Adipose tissue (tissue), 3 donors: ENCODE results near the gene TMED5. TPM values are rescaled to one million over a fixed set of nuclear protein-coding genes. Genes with fewer than 3 reads are reported as not detected.

Experiments
- H3K27ac ChIP-seq: one replicate; pipeline ENCODE4 v1.5.1; 2013; ENCODE audit warnings: low read depth, low read length
- WGBS, 3 donors: extraction: QIAGEN DNeasy Blood & Tissue Kit; methylation state at CpG; one replicate each; pipeline ENCODE4 v1.1.7; 2013; 5-methylcytosine and 5-hydroxymethylcytosine counted together
- polyA plus RNA-seq, 3 donors: library from polyadenylated mRNA; stranded (reverse); fragments of 200-250 nt; gene quantifications; one replicate each; pipeline ENCODE4 v1.2.3, GENCODE V29; 2013
- donor health status: healthy with polysubstance abuse.
- donor health status: Bipolar disorder and iron deficiency.
- donor health status: healthy.

Gene TMED5
- polyA plus RNA-seq, 3 donors: 14.7 to 46.4 (median 15.9) TPM

GRCh38 chr1:93137604-93138292 lies 42.5 kb downstream of the TMED5 start:
- WGBS, 3 donors: 28 to 66% (median 57%) methylated on average over 3 of the region's 3 CpGs
- no peak overlapping the region for H3K27ac ChIP-seq

DNA sequence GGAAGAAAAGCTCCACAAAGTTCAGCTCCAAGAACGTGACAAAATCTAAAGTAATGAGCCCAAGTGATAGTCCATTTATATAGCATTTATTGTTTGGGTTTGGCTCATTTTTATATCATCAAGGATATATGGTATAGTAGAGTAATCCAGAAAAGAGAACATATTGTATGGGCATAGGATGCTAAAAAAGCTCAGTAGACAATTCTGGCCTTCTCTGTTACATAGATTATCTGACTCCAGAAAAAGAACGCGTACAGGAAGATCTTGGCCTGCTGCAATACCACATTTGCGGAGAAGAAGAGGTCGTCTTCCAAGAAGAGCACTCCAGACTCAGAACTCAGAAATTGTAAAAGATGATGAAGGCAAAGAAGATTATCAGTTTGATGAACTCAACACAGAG lies 43.8 kb downstream of the TMED5 start:
- 95 to 97% (median 95%) methylated on average over 5 of the region's 5 CpGs for WGBS, 3 donors
- H3K27ac ChIP-seq: no peak overlapping the region

GRCh38 chr1:93132638-93133037 lies 47.6 kb downstream of the TMED5 start:
- H3K27ac ChIP-seq: no peak overlapping the region

DNA sequence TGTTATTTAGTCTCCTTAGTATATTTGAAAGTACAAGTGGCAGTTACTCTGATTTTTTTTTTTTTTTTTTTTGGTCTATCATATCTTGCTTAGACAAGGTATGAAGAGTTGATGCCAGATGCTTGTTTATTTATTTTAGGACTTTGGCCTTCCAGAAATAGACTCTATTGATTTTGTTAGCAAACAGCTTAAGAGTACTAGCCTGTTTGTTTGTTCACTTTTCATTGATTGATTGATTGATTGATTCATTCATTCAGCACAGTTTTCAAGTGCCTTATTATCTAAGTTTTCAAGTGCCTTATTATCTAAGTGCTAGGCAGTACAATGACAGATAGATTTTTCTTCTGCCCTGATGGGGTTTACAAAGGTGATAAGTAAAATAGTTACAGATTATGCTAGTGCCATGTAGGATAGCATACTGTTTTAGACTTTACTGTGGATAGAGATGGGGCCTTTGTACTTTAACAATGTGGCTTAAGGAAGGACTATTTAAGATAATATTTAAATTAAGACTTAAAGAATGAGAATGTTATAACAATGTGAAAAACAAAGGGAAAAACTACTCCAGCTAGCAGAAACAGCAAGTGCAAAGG lies 50.6 kb downstream of the TMED5 start:
- no peak overlapping the region for H3K27ac ChIP-seq

GRCh38 chr1:93124556-93125355 lies 55.5 kb downstream of the TMED5 start:
- H3K27ac ChIP-seq: no peak overlapping the region
- WGBS, 3 donors: 57 to 75% (median 64%) methylated on average over 4 of the region's 4 CpGs

DNA sequence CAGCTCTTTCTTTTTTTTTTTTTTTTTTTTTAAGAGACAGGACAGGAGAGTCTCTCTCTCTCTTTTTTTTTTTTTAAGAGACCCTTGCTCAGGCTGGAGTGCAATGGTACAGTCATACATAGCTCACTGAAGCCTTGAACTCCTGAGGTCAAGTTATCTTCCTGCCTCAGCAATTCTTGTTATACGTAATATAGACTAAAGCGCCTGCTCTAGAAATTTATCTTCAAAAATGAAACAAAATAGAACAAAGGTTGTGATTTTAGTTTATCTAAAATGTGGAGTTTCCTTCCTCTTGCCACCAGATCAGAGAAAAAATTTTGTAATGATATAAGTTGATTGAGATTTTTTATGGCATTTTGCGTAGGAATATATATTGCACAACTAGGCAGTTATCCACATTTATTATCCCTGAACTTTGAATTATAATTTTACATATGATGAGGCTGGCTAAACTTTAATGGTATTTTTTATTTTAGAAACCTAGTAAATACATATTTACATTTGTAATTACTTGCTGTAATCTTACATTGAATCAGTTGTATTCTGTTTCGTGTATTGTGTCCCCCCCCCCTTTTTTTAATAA lies 56.9 kb downstream of the TMED5 start:
- WGBS, 3 donors: 91 to 97% (median 92%) methylated on average over 4 of the region's 4 CpGs
- H3K27ac ChIP-seq: no peak overlapping the region

GRCh38 chr1:93120614-93121013 lies 59.6 kb downstream of the TMED5 start:
- H3K27ac ChIP-seq: no peak overlapping the region

DNA sequence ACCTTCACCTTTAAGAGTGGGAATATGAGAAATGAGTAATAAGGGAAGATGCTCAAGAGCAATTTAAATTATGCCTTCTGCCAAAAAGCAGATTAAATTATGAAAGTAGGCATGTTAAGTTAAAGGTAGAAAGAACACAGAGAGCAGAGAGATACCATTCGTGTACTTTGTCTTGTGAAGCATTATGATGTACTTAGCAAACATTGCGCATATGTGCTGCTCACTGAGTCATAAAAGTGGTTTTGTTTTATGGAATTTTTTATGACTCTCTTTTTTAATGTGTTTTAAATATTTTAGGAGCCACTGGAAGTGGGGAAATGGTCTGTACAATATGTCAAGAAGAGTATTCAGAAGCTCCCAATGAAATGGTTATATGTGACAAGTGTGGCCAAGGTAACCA lies 65.8 kb downstream of the TMED5 start:
- no peak overlapping the region for H3K27ac ChIP-seq
- 89 to 95% (median 95%) methylated on average over 2 of the region's 2 CpGs for WGBS, 3 donors

DNA sequence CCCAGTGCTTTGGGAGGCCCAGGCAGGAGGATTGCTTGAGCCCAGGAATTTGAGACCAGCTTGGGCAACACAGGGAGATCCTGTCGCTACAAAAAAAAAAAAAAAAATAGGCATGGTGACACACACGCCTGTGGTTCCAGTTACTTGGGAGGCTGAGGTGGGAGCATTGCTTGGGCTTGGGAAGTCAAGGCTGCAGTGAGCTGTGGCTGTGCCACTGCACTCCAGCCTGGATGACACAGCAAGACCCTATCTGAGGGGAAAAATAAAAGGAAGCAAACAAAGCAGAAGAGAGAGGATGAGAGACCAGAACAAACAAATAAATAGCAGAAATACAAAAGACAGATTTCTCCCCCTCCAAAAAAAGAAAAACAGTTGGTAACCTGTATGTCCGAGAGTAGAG lies 67.1 kb downstream of the TMED5 start:
- H3K27ac ChIP-seq: no peak overlapping the region
- WGBS, 3 donors: 95 to 97% (median 96%) methylated on average over 3 of the region's 3 CpGs

DNA sequence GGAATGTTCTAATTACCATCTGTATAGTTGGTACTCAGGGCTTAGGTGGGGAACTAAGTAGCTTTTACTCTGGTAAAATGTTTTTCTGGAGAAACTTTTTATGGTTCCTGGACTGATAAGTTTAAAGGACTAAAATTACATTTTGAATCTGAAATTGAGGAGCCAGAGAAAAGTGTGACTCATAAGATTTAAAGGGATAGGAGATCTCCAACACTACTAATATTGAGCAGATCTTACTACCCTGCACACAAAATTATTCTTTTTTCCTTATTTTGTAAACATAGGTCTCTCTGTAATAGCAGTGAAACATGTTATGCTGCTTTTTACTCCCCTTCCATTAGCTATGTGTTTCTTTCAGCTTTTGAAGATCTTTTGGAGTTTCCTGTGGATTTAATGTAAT lies 68.7 kb downstream of the TMED5 start:
- H3K27ac ChIP-seq: no peak overlapping the region

DNA sequence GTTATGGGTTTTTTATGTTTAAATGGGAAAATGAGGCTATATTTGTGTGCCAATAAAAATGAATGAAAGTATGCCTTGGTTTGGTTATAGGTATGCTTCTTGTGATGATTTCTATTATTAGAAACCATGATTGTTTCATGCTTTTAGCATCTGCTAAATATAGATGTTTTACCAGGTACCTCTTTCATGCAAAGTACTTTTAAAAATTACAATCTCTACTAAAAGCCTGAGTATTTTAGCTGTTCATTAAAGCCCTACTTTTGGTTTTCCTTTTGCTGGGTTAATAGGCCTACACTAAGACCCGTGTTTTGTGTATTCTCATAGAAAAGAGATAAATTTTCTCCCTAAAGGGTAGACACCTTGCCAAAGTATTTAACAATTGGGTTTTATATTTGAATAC lies 69.1 kb downstream of the TMED5 start:
- WGBS, 3 donors: 72 to 84% (median 77%) methylated on average over 1 of the region's 1 CpG

DNA sequence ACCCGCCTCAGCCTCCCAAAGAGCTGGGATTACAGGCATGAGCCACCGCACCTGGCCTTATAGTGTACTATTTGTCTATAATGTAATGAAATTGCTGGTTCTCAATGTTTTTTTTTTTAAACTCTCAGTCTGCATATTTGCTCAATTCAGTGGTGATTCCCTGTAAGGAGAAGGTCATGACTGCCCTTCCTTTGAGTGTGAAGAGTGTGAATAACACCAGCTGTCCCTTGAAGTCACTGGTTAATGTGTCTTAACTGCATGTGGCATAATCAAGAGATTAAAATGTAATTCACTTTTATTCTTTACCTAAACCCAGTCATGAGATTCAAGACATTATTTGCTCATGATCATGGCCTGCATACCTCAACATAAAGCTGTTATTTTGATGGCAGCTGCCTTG lies 70.6 kb downstream of the TMED5 start:
- WGBS, 3 donors: 88 to 100% (median 95%) methylated on average over 2 of the region's 2 CpGs
- no peak overlapping the region for H3K27ac ChIP-seq

More for the DNA sequence above, 69.1 kb downstream of the TMED5 start:
- no peak overlapping the region for H3K27ac ChIP-seq

DNA sequence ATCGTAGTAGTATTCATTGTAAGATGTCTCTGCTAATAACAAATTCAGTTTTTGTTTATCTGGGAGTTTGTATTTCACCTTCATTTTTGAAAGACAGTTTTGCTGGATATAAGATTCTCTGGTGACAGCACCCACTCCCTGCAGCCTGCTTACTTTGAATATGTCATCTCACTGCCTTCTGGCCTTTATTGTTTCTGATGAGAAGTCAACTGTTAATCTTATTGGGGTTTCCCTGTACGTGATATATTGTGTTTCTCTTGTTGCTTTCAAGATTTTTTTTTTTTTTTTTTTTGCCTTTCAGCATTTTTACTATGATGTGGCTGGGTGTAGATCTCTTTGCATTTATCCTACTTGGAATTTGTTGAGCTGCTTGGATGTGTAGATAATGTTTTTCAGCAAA lies 71.9 kb downstream of the TMED5 start:
- 94 to 98% (median 95%) methylated on average over 2 of the region's 2 CpGs for WGBS, 3 donors
- H3K27ac ChIP-seq: no peak overlapping the region

GRCh38 chr1:93107395-93107794 lies 72.8 kb downstream of the TMED5 start:
- WGBS, 3 donors: 96 to 99% (median 97%) methylated on average over 4 of the region's 4 CpGs
- H3K27ac ChIP-seq: no peak overlapping the region

- no peak overlapping the region for H3K27ac ChIP-seq
- WGBS, 3 donors: 78 to 91% (median 88%) methylated on average over 2 of the region's 2 CpGs
Observed at GRCh38 chr1:93106226-93106625, 74.0 kb downstream of the TMED5 start.

DNA sequence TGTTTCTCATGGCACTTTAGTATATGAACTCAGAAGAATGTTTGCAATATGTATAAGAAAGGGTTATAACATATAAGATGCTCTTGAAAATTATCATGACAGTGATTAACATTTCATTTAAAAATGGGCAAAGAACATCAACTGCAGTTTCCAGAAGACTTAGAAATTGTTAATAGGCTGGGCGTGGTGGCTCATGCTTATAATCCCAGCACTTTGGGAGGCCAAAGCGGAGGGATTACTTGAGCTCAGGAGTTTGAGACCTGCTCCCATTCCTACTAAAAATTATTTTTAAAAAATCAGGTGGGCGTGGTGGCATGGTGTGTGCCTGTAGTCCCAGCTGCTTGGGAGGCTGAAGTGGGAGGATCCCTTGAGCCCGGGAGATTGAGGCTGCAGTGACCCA lies 78.1 kb downstream of the TMED5 start:
- no peak overlapping the region for H3K27ac ChIP-seq
- WGBS, 3 donors: 90 to 97% (median 95%) methylated on average over 4 of the region's 4 CpGs
